ENCODE results near the gene MYBBP1A.

MYBBP1A gene

GRCh38 chr17:4550534-4551039 lies 4.6 kb downstream of the MYBBP1A start:
- no peak for DNase-seq (ENCODE audit: low read depth in 2 of 2)

- DNase-seq (ENCODE audit: low read depth in 2 of 2) = no peak
Observed at GRCh38 chr17:4549781-4550533, 5.2 kb downstream of the MYBBP1A start.

GRCh38 chr17:4548721-4549531 lies 6.3 kb downstream of the MYBBP1A start:
- DNase-seq (ENCODE audit: low read depth in 2 of 2) = no peak

- DNase-seq (ENCODE audit: low read depth in 2 of 2) = no peak
Observed at GRCh38 chr17:4548061-4548461, 7.1 kb downstream of the MYBBP1A start.

- DNase-seq (ENCODE audit: low read depth in 2 of 2) = no peak
Observed at GRCh38 chr17:4547118-4547906, 7.9 kb downstream of the MYBBP1A start.

GRCh38 chr17:4545217-4545951 lies 9.8 kb downstream of the MYBBP1A start:
- no peak for DNase-seq (ENCODE audit: low read depth in 2 of 2)

GRCh38 chr17:4544951-4545216 lies 10.3 kb downstream of the MYBBP1A start:
- DNase-seq (ENCODE audit: low read depth in 2 of 2) = no peak

GRCh38 chr17:4544135-4544950 lies 10.8 kb downstream of the MYBBP1A start:
- DNase-seq (ENCODE audit: low read depth in 2 of 2) = no peak

GRCh38 chr17:4543557-4544026 lies 11.6 kb downstream of the MYBBP1A start:
- no peak for DNase-seq (ENCODE audit: low read depth in 2 of 2)

GRCh38 chr17:4542726-4543191 lies 12.4 kb downstream of the MYBBP1A start:
- DNase-seq (ENCODE audit: low read depth in 2 of 2) = no peak

- no peak for DNase-seq (ENCODE audit: low read depth in 2 of 2)
Observed at GRCh38 chr17:4542003-4542725, 13.0 kb downstream of the MYBBP1A start.

- DNase-seq (ENCODE audit: low read depth in 2 of 2) = no peak
Observed at GRCh38 chr17:4541328-4542002, 13.7 kb downstream of the MYBBP1A start.

- no peak for DNase-seq (ENCODE audit: low read depth in 2 of 2)
Observed at GRCh38 chr17:4540687-4541327, 14.4 kb downstream of the MYBBP1A start.

- DNase-seq (ENCODE audit: low read depth in 2 of 2) = no peak
Observed at GRCh38 chr17:4540224-4540651, 14.9 kb downstream of the MYBBP1A start.

GRCh38 chr17:4539576-4540223 lies 15.5 kb downstream of the MYBBP1A start:
- no peak for DNase-seq (ENCODE audit: low read depth in 2 of 2)

- no peak for DNase-seq (ENCODE audit: low read depth in 2 of 2)
Observed at GRCh38 chr17:4539025-4539424, 16.2 kb downstream of the MYBBP1A start.

- no peak for DNase-seq (ENCODE audit: low read depth in 2 of 2)
Observed at GRCh38 chr17:4538236-4539002, 16.8 kb downstream of the MYBBP1A start.
